H1 (cell line): ENCODE measurements around the gene ARMC6. TPM values are rescaled to one million over a fixed set of nuclear protein-coding genes. Genes with fewer than 3 reads are reported as not detected.

Experiments used
- CHD7 ChIP-seq: fragments of 300-600 bp; sonication (generic); IDR thresholded peaks from 2 replicates; pipeline ENCODE4 v1.7.1; 2012; ENCODE audit warnings: low read length, moderate library complexity, mild to moderate bottlenecking, inconsistent platforms; ENCODE audit not compliant: insufficient replicate concordance
- polyA plus RNA-seq, 7 experiments: library from polyadenylated mRNA; depleted of rRNA in 3 of 7; stranded (reverse) in 5 of 7; unstranded in 2 of 7; fragments of >200 nt in 5 of 7; fragments of 200-250 nt in 2 of 7; gene quantifications; 1 replicate in 5 of 7; 2 replicates in 1 of 7; 4 replicates in 1 of 7; pipeline versions ENCODE4 v1.2.1 to v1.2.3, GENCODE V29; 2011 to 2013; ENCODE audit warnings: missing spikeins in 2 of 7, mixed read lengths in 2 of 7
- total RNA-seq: library from RNA; stranded (reverse); fragmentation: NEBNext Ultra II Directional; extraction: Animal tissue kit (Norgen Biotek cat#: 25700); gene quantifications from 2 replicates; pipeline ENCODE4 v1.2.1, GENCODE V29; 2021

Gene ARMC6
- total and polyA plus RNA-seq, 2 of the 8 experiments (the other 6 are each of a cell fraction or from before 2014, with no cell fraction given), result 67.1 to 68.3 TPM

DNA sequence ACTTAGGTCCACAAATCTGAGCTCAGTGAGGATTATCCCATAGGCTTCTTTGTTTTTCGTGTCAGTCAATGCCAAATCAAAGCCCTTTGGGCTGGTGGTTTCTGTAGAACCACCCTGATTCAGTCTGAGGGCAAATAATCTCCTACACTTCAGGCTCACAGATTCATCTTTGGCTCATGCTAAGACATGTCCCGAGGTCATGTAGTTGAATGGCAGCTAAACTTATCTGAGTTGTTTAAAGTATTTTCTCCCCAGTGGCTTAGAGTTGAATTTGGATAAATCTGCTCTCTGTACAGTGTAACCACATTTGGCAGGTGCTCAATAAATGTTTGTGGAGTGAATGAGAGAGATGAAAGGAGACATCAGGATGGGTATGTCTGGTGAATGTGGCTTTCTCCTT lies 17.3 kb downstream of the ARMC6 start (continued):
- TF ChIP-seq CHD7, result no peak
